NT2/D1 (cell line): ENCODE results near the gene RALGPS1.

Experiments
- SUZ12 ChIP-seq: IDR thresholded peaks from 2 replicates; pipeline ENCODE4 v1.6.1; 2011; ENCODE audit not compliant: insufficient read length, insufficient read depth; ENCODE audit errors: extremely low read depth
- YY1 ChIP-seq: IDR thresholded peaks from 2 replicates; pipeline ENCODE4 v1.6.1; 2011; ENCODE audit not compliant: insufficient read length, insufficient read depth
- ZNF274 ChIP-seq: IDR thresholded peaks from 2 replicates; pipeline ENCODE4 v1.6.1; 2011; ENCODE audit warnings: mild to moderate bottlenecking, low read depth, low read length

DNA sequence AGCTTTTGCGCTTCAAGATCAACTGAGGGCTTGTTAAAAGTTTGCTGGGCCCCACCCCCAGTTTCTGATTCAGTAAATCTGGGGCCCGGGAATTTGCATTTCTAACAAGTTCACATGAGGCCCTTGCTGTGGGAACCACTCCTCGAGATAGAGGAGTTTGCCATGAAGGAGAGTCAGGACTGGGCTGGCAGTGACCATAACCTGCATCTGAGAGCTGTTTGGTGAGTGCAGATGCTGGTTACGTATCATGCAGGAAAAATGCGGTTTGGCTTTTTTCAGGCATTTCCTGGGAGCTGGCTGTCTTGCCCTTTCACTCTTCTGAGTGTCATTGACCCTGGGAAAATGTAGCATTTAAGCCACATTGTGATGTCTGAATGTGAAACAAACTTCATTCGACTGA, 217.3 kb downstream of the RALGPS1 start:
- TF ChIP-seq YY1 (no peak), ZNF274 (no peak), SUZ12 (no peak)
